GM12878 (cell line): ENCODE measurements around the gene RHEBL1.

Experiments used
- EP300 ChIP-seq, 2 experiments: fragments of 150-350 bp in 1 of 2; IDR thresholded peaks; 2 replicates each; pipeline ENCODE4 v1.6.1; 2011 to 2012; ENCODE audit warnings: low read depth in 2 of 2, low read length in 2 of 2, borderline replicate concordance in 1 of 2, improper control_type of control experiment in 1 of 2, inconsistent platforms in 1 of 2; ENCODE audit not compliant: control insufficient read depth in 1 of 2
- MTA2 ChIP-seq: fragments of 450-650 bp; IDR thresholded peaks from 2 replicates; pipeline ENCODE4 v1.6.1; 2016; ENCODE audit warnings: low read depth, mild to moderate bottlenecking, moderate library complexity
- ZZZ3 ChIP-seq: IDR thresholded peaks from 2 replicates; pipeline ENCODE4 v1.6.1; 2011; ENCODE audit warnings: low read depth; ENCODE audit not compliant: control insufficient read depth, insufficient read length

- TF ChIP-seq MTA2 = no peak
- TF ChIP-seq EP300 (IDR thresholded peaks at IDR 0.05; ENCODE audit: borderline replicate concordance in 1 of 2, control insufficient read depth in 1 of 2, low read depth in 2 of 2, low read length in 2 of 2) = no peak
- TF ChIP-seq ZZZ3 = no peak
These were observed 22.0 kb upstream of the RHEBL1 start for GRCh38 chr12:49091836-49092085.
